GM12891 (cell line): ENCODE results near the gene APOBEC3C. TPM values are rescaled to one million over a fixed set of nuclear protein-coding genes. Genes with fewer than 3 reads are reported as not detected.
A peak's percentile ranks its signal among the peaks of the same experiment; 100 is the strongest.

ENCODE experiments used
- DNase-seq: peaks from one replicate; pipeline ENCODE4 v3.0.0; 2011; ENCODE audit warnings: low spot score; ENCODE audit not compliant: insufficient read length
- FAIRE-seq: peaks from 2 replicates; lab custom pipeline; 2011; peaks lifted over from hg19 to GRCh38; lab: Jason Lieb, UNC
- PAX5 ChIP-seq: IDR thresholded peaks from 2 replicates; pipeline ENCODE4 v1.6.1; 2011; ENCODE audit warnings: low read length, moderate library complexity, mild to moderate bottlenecking; ENCODE audit not compliant: insufficient read depth, severe bottlenecking
- POLR2A ChIP-seq: IDR thresholded peaks from 2 replicates; pipeline ENCODE4 v1.6.1; 2011; ENCODE audit warnings: low read depth, low read length, control low read depth
- POLR2AphosphoS5 ChIP-seq: IDR thresholded peaks from 2 replicates; pipeline ENCODE4 v1.6.1; 2011; ENCODE audit warnings: low read depth, low read length, control low read depth
- POU2F2 ChIP-seq: IDR thresholded peaks from 2 replicates; pipeline ENCODE4 v1.6.1; 2011; ENCODE audit warnings: low read depth, mild to moderate bottlenecking, control low read depth, low read length, moderate library complexity
- SPI1 ChIP-seq: IDR thresholded peaks from 2 replicates; pipeline ENCODE4 v1.6.1; 2011; ENCODE audit warnings: low read depth, low read length, control low read depth
- TAF1 ChIP-seq: IDR thresholded peaks from 2 replicates; pipeline ENCODE4 v1.6.1; 2011; ENCODE audit warnings: low read depth, low read length, control low read depth
- polyA plus RNA-seq: library from polyadenylated mRNA; unstranded; fragments of >200 nt; gene quantifications from one replicate; pipeline ENCODE4 v1.2.1, GENCODE V29; 2012; ENCODE audit warnings: low read depth, missing spikeins, inconsistent platforms; ENCODE audit not compliant: missing spikeins

Gene APOBEC3C
- polyA plus RNA-seq: 104 TPM

GRCh38 chr22:39013942-39014722 lies at the start of gene APOBEC3C:
Gene APOBEC3C, plus strand, starts transcription at chr22:39014257. Its CDS starts 106 bp downstream, at chr22:39014363.
- FAIRE-seq (peak; percentile 95), DNase-seq (peak; percentile 75)

GRCh38 chr22:38964306-38964705 lies 49.8 kb upstream of the APOBEC3C start:
- TF ChIP-seq PAX5: no peak
- no peak for TF ChIP-seq POU2F2
- TF ChIP-seq POLR2AphosphoS5: no peak
- TF ChIP-seq TAF1: no peak
- no peak for TF ChIP-seq SPI1
- no peak for TF ChIP-seq POLR2A

More at GRCh38 chr22:39013942-39014722, at the start of gene APOBEC3C:
- TF ChIP-seq SPI1: 0 out of 2 replicates have a peak, but pooled peaks have one; percentile 8
- TF ChIP-seq POLR2A: peak; percentile 84
- no peak for TF ChIP-seq PAX5
- no peak for TF ChIP-seq POU2F2
- TF ChIP-seq TAF1: peak; percentile 85
- TF ChIP-seq POLR2AphosphoS5: peak; percentile 80

GRCh38 chr22:38964989-38965388 lies 49.1 kb upstream of the APOBEC3C start:
- no peak for FAIRE-seq
- no peak for DNase-seq
- TF ChIP-seq SPI1: no peak

More at GRCh38 chr22:38964306-38964705, 49.8 kb upstream of the APOBEC3C start:
- FAIRE-seq: no peak
- DNase-seq: no peak

GRCh38 chr22:38965614-38966379 lies 48.3 kb upstream of the APOBEC3C start:
- no peak for FAIRE-seq
- TF ChIP-seq SPI1: no peak
- TF ChIP-seq PAX5: no peak
- TF ChIP-seq POLR2AphosphoS5: no peak
- TF ChIP-seq TAF1: no peak
- TF ChIP-seq POLR2A: no peak
- TF ChIP-seq POU2F2: no peak
- no peak for DNase-seq

GRCh38 chr22:38966380-38966702 lies 47.7 kb upstream of the APOBEC3C start:
- DNase-seq (no peak), FAIRE-seq (no peak)
- TF ChIP-seq SPI1 (no peak), POLR2A (no peak), POLR2AphosphoS5 (no peak), PAX5 (no peak), TAF1 (no peak), POU2F2 (no peak)

GRCh38 chr22:38966942-38967341 lies 47.1 kb upstream of the APOBEC3C start:
- DNase-seq (no peak), FAIRE-seq (no peak)

GRCh38 chr22:38967451-38968450 lies 46.3 kb upstream of the APOBEC3C start:
- FAIRE-seq (peak; percentile 55), DNase-seq (no peak)
- TF ChIP-seq SPI1 (0 out of 2 replicates have a peak, but pooled peaks have one; percentile 13), POLR2A (no peak)

More at GRCh38 chr22:38966942-38967341, 47.1 kb upstream of the APOBEC3C start:
- TF ChIP-seq POU2F2: no peak
- no peak for TF ChIP-seq POLR2A
- TF ChIP-seq SPI1: no peak
- TF ChIP-seq POLR2AphosphoS5: no peak
- no peak for TF ChIP-seq TAF1
- TF ChIP-seq PAX5: no peak

- TF ChIP-seq POLR2A (no peak), PAX5 (no peak), POU2F2 (no peak)
- DNase-seq (no peak), FAIRE-seq (no peak)
Measured at GRCh38 chr22:38968801-38969200, 45.3 kb upstream of the APOBEC3C start.

GRCh38 chr22:38970551-38970950 lies 43.5 kb upstream of the APOBEC3C start:
- FAIRE-seq (no peak), DNase-seq (no peak)
- no peak for TF ChIP-seq POU2F2
